H9 (cell line): ENCODE measurements around the gene KIF26B. TPM values are rescaled to one million over a fixed set of nuclear protein-coding genes. Genes with fewer than 3 reads are reported as not detected.

Experiments used
- DNase-seq: peaks from one replicate; pipeline ENCODE4 v3.0.0-alpha.2; 2017
- H2AFZ ChIP-seq: one replicate; pipeline ENCODE4 v1.6.1; 2013; ENCODE audit warnings: mild to moderate bottlenecking, low read length, control low read depth, moderate library complexity
- H2AK5ac ChIP-seq: 2 replicates; pipeline ENCODE4 v1.6.1; 2013; ENCODE audit warnings: low read length, control low read depth, mixed read lengths; ENCODE audit not compliant: insufficient read length
- H2BK120ac ChIP-seq: one replicate; pipeline ENCODE4 v1.6.1; 2013; ENCODE audit warnings: low read depth, mild to moderate bottlenecking, low read length, control low read depth, inconsistent platforms; ENCODE audit not compliant: poor library complexity, severe bottlenecking
- H2BK12ac ChIP-seq: 2 replicates; pipeline ENCODE4 v1.6.1; 2013; ENCODE audit warnings: low read length, control low read depth, mixed read lengths, low read depth; ENCODE audit not compliant: insufficient read length
- H2BK15ac ChIP-seq: 2 replicates; pipeline ENCODE4 v1.6.1; 2013; ENCODE audit warnings: low read depth, low read length, control low read depth
- H2BK20ac ChIP-seq: one replicate; pipeline ENCODE4 v1.6.1; 2013; ENCODE audit warnings: low read depth, mild to moderate bottlenecking, low read length, control low read depth, inconsistent platforms; ENCODE audit not compliant: poor library complexity, severe bottlenecking
- H2BK5ac ChIP-seq: 2 replicates; pipeline ENCODE4 v1.6.1; 2013; ENCODE audit warnings: low read length, control low read depth, mixed read lengths; ENCODE audit not compliant: insufficient read length
- H3K14ac ChIP-seq: 2 replicates; pipeline ENCODE4 v1.6.1; 2013; ENCODE audit warnings: low read length, control low read depth; ENCODE audit not compliant: insufficient read depth
- H3K18ac ChIP-seq: 2 replicates; pipeline ENCODE4 v1.6.1; 2013; ENCODE audit warnings: low read depth, mild to moderate bottlenecking, mixed read lengths, low read length, control low read depth; ENCODE audit not compliant: insufficient read length
- H3K23ac ChIP-seq: 2 replicates; pipeline ENCODE4 v1.6.1; 2013; ENCODE audit warnings: low read length, control low read depth, mixed read lengths, low read depth; ENCODE audit not compliant: insufficient read length
- H3K23me2 ChIP-seq: 2 replicates; pipeline ENCODE4 v1.6.1; 2013; ENCODE audit warnings: low read depth, mild to moderate bottlenecking, mixed read lengths, low read length, control low read depth; ENCODE audit not compliant: insufficient read length, poor library complexity, severe bottlenecking
- H3K27ac ChIP-seq: 2 replicates; pipeline ENCODE4 v1.5.1; 2013; ENCODE audit warnings: low read length, control low read depth, mixed read lengths, low read depth; ENCODE audit not compliant: insufficient read length
- H3K27me3 ChIP-seq: 2 replicates; pipeline ENCODE4 v1.6.1; 2013; ENCODE audit warnings: low read length, control low read depth, inconsistent platforms; ENCODE audit not compliant: insufficient read depth
- H3K4ac ChIP-seq: 2 replicates; pipeline ENCODE4 v1.6.1; 2013; ENCODE audit warnings: low read depth, mild to moderate bottlenecking, control low read depth, inconsistent platforms, low read length, moderate library complexity
- H3K4me1 ChIP-seq: 2 replicates; pipeline ENCODE4 v1.6.1; 2013; ENCODE audit warnings: low read length, control low read depth, inconsistent platforms; ENCODE audit not compliant: insufficient read depth
- H3K4me2 ChIP-seq: 2 replicates; pipeline ENCODE4 v1.6.1; 2013; ENCODE audit warnings: low read length, control low read depth, mixed read lengths; ENCODE audit not compliant: insufficient read length, insufficient read depth
- H3K56ac ChIP-seq: 2 replicates; pipeline ENCODE4 v1.6.1; 2013; ENCODE audit warnings: low read depth, mild to moderate bottlenecking, mixed read lengths, low read length, control low read depth; ENCODE audit not compliant: insufficient read length
- H3K79me1 ChIP-seq: 2 replicates; pipeline ENCODE4 v1.6.1; 2013; ENCODE audit warnings: low read depth, mild to moderate bottlenecking, moderate library complexity, low read length, control low read depth, inconsistent platforms; ENCODE audit not compliant: insufficient read depth, poor library complexity, severe bottlenecking
- H3K79me2 ChIP-seq: 2 replicates; pipeline ENCODE4 v1.6.1; 2013; ENCODE audit warnings: low read length, control low read depth, inconsistent platforms; ENCODE audit not compliant: insufficient read depth
- H3K9ac ChIP-seq: 2 replicates; pipeline ENCODE4 v1.6.1; 2013; ENCODE audit warnings: low read length, control low read depth, mixed read lengths; ENCODE audit not compliant: insufficient read length; ENCODE audit errors: extremely low read depth
- H3K9me3 ChIP-seq: one replicate; pipeline ENCODE4 v1.6.1; 2013; ENCODE audit warnings: low read depth, low read length, inconsistent platforms; ENCODE audit not compliant: control insufficient read depth
- H3T11ph ChIP-seq: one replicate; pipeline ENCODE4 v1.6.1; 2013; ENCODE audit warnings: mild to moderate bottlenecking, low read length, control low read depth, inconsistent platforms
- H4K20me1 ChIP-seq: one replicate; pipeline ENCODE4 v1.6.1; 2013; ENCODE audit not compliant: control insufficient read depth, insufficient read length, insufficient read depth
- H4K5ac ChIP-seq: 2 replicates; pipeline ENCODE4 v1.6.1; 2013; ENCODE audit warnings: low read depth, mild to moderate bottlenecking, mixed read lengths, low read length, control low read depth; ENCODE audit not compliant: insufficient read length
- H4K8ac ChIP-seq: replicated peaks from 2 replicates; pipeline ENCODE4 v1.6.1; 2013; ENCODE audit warnings: low read length, control low read depth, mixed read lengths, low read depth; ENCODE audit not compliant: insufficient read length
- H4K91ac ChIP-seq: 2 replicates; pipeline ENCODE4 v1.6.1; 2013; ENCODE audit warnings: low read depth, mild to moderate bottlenecking, moderate library complexity, mixed read lengths, low read length, control low read depth; ENCODE audit not compliant: insufficient read length
- H3K27ac Mint-ChIP-seq, 3 experiments: 2 replicates in 2 of 3; 3 replicates in 1 of 3; pipeline ENCODE4 v1.8.0; 2020 to 2021; ENCODE audit warnings: mixed read lengths in 3 of 3, mild to moderate bottlenecking in 1 of 3, moderate library complexity in 1 of 3
- H3K27me3 Mint-ChIP-seq: 2 replicates; pipeline ENCODE4 v1.8.0; 2021; ENCODE audit warnings: low read depth, mild to moderate bottlenecking, moderate library complexity, mixed read lengths
- H3K36me3 Mint-ChIP-seq, 3 experiments: 2 replicates in 2 of 3; 3 replicates in 1 of 3; pipeline ENCODE4 v1.8.0; 2020 to 2021; ENCODE audit warnings: low read depth in 3 of 3, mixed read lengths in 3 of 3; ENCODE audit not compliant: insufficient read depth in 1 of 3
- H3K4me1 Mint-ChIP-seq, 2 experiments: 2 replicates each; pipeline ENCODE4 v1.8.0; 2020; ENCODE audit warnings: mixed read lengths in 2 of 2
- H3K4me3 Mint-ChIP-seq, 2 experiments: 2 replicates in 1 of 2; 3 replicates in 1 of 2; pipeline ENCODE4 v1.8.0; 2020 to 2021; ENCODE audit warnings: mild to moderate bottlenecking in 2 of 2, mixed read lengths in 2 of 2, moderate library complexity in 1 of 2
- H3K9me3 Mint-ChIP-seq, 2 experiments: 2 replicates in 1 of 2; 3 replicates in 1 of 2; pipeline ENCODE4 v1.8.0; 2020; ENCODE audit warnings: mild to moderate bottlenecking in 2 of 2, mixed read lengths in 2 of 2, moderate library complexity in 1 of 2
- WGBS: extraction: QIAGEN DNeasy Blood & Tissue Kit; methylation state at CpG from one replicate; pipeline ENCODE4 v1.1.7; 2013; ENCODE audit warnings: missing lambda C conversion rate, low lambda C conversion rate, mixed read lengths; ENCODE audit not compliant: insufficient read length; ENCODE audit errors: extremely low coverage; 5-methylcytosine and 5-hydroxymethylcytosine counted together
- total RNA-seq: library from RNA; stranded (reverse); gene quantifications from 2 replicates; pipeline ENCODE4 v1.2.1, GENCODE V29; 2021
- TF ChIP-seq, protein P1 (sequence below): fragments of 200-600 bp; sonication (generic); conservative IDR thresholded peaks from 3 replicates; pipeline ENCODE4 v1.8.0; 2021; ENCODE audit warnings: antibody characterized with exemption, mild to moderate bottlenecking

KIF26B gene
- total RNA-seq, 1 experiment from 2014 or later: 0.13 TPM

DNA sequence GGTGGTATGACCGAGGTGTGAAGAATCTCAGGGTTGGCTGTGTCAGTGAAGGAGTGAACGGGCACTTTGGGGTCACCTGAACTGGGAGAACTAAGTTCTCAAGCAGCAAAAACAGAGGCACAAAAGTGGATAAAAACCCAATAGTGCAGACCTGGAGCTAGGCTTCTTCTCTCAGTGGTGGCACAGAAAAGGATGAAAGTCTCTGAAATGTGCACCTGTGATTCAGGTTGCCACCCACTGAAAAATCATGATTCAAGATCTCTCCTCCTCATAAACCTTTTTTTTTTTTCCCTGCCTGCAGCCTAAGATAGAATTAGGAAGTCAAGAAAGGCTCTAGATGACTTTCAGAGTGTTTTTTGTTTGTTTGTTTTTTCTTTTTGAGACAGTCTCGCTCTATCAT, 304.8 kb downstream of the KIF26B start:
- Mint-ChIP-seq H3K9me3 (no peaks in the 10 kb centered on the region; a peak in 1 of 5 replicates), H3K4me3 (no peak overlapping the region), H3K27me3 (no peaks in the 10 kb centered on the region), H3K4me1 (peaks cover 4% of the 10 kb centered on the region in 2 experiments), H3K36me3 (peaks cover 0 to 5% (median 0%) of the 10 kb centered on the region in 3 experiments; a peak in 2 of 7 replicates), H3K27ac (no peak overlapping the region)
- Histone ChIP-seq H2BK5ac (no peak overlapping the region), H4K20me1 (no peaks in the 10 kb centered on the region), H4K5ac (no peak overlapping the region), H3K14ac (no peak overlapping the region), H2BK12ac (no peak overlapping the region), H3K79me2 (no peaks in the 10 kb centered on the region), H3K79me1 (no peaks in the 10 kb centered on the region), H2BK120ac (no peak overlapping the region), H3K4me2 (no peak overlapping the region), H3T11ph (no peak overlapping the region), H2AFZ (no peak overlapping the region), H4K91ac (no peak overlapping the region), H3K23ac (no peak overlapping the region), H2AK5ac (no peak overlapping the region), H3K9me3 (no peaks in the 10 kb centered on the region), H3K9ac (no peak overlapping the region), H3K27me3 (no peaks in the 10 kb centered on the region), H3K4me1 (no peaks in the 10 kb centered on the region), H3K18ac (no peak overlapping the region), H3K23me2 (no peaks in the 10 kb centered on the region), H3K56ac (no peak overlapping the region), H3K27ac (no peak overlapping the region), H2BK20ac (no peak overlapping the region), H4K8ac (no peak overlapping the region), H2BK15ac (no peak overlapping the region), H3K4ac (no peak overlapping the region)
- TF ChIP-seq, protein P1, sequence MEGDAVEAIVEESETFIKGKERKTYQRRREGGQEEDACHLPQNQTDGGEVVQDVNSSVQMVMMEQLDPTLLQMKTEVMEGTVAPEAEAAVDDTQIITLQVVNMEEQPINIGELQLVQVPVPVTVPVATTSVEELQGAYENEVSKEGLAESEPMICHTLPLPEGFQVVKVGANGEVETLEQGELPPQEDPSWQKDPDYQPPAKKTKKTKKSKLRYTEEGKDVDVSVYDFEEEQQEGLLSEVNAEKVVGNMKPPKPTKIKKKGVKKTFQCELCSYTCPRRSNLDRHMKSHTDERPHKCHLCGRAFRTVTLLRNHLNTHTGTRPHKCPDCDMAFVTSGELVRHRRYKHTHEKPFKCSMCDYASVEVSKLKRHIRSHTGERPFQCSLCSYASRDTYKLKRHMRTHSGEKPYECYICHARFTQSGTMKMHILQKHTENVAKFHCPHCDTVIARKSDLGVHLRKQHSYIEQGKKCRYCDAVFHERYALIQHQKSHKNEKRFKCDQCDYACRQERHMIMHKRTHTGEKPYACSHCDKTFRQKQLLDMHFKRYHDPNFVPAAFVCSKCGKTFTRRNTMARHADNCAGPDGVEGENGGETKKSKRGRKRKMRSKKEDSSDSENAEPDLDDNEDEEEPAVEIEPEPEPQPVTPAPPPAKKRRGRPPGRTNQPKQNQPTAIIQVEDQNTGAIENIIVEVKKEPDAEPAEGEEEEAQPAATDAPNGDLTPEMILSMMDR: no peak
- no peak for DNase-seq
- no CpG with 5 or more reads among the region's 3 CpGs for WGBS
